IMR-90 (cell line): Measurements from ENCODE around the gene PLVAP.

Source experiments
- CTCF ChIP-seq: conservative IDR thresholded peaks from 2 replicates; pipeline ENCODE4 v1.5.1; 2012; ENCODE audit warnings: mild to moderate bottlenecking, low read depth, low read length, improper control_type of control experiment
- MAFK ChIP-seq: IDR thresholded peaks from 2 replicates; pipeline ENCODE4 v1.6.1; 2012; ENCODE audit warnings: low read depth, low read length, improper control_type of control experiment
- POLR2A ChIP-seq: IDR thresholded peaks from 2 replicates; pipeline ENCODE4 v1.6.1; 2012; ENCODE audit warnings: mild to moderate bottlenecking, low read depth, low read length
- RFX5 ChIP-seq: IDR thresholded peaks from 2 replicates; pipeline ENCODE4 v1.8.0; 2012; ENCODE audit warnings: low read depth, mild to moderate bottlenecking, low read length, moderate library complexity

GRCh38 chr19:17376935-17377600 lies at the start of gene PLVAP:
- TF ChIP-seq MAFK = no peak
- no peak for TF ChIP-seq CTCF
- no peak for TF ChIP-seq POLR2A
- TF ChIP-seq RFX5 = no peak
